ENCODE measurements around the gene U2AF1L4.

Gene U2AF1L4

DNA sequence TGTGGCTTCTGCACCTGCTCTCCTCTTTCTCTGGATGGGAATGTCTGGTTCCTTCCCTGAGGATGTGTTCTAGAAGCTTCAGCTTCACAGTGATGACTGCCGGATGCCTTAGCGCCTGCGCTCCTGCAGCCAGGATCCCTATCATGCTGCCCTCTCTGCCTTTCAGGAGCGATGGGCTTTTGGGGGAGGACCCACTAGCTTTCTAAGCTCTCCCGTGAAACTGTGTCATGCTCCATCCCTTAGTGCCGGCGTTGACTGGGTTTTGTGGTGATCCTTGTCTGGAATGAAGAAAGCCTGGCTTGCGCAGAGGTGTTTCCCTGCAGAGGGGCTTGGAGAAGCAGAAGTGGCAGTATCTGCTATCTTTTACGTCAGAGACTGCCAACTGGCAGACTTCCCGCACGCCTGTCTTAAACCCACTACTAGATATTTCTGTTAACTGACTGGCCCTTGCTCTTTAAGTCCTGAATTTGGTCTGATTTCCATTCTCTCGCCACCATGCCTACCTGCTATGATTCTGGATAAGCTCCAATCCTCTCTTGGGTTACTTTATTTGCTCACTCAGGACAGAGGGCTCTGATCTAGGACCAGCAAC, 31.2 kb downstream of the U2AF1L4 start:
- Histone ChIP-seq H3K4me3 (ENCODE audit: low read depth, low read length) (no peak overlapping the region), H3K27me3 (peaks cover 18% of the 10 kb centered on the region), H3K4me1 (no peaks in the 10 kb centered on the region; the same call in 1 of the 2 replicates), H3K9me3 (no peaks in the 10 kb centered on the region), H3K36me3 (no peaks in the 10 kb centered on the region)
- TF ChIP-seq, protein P1, sequence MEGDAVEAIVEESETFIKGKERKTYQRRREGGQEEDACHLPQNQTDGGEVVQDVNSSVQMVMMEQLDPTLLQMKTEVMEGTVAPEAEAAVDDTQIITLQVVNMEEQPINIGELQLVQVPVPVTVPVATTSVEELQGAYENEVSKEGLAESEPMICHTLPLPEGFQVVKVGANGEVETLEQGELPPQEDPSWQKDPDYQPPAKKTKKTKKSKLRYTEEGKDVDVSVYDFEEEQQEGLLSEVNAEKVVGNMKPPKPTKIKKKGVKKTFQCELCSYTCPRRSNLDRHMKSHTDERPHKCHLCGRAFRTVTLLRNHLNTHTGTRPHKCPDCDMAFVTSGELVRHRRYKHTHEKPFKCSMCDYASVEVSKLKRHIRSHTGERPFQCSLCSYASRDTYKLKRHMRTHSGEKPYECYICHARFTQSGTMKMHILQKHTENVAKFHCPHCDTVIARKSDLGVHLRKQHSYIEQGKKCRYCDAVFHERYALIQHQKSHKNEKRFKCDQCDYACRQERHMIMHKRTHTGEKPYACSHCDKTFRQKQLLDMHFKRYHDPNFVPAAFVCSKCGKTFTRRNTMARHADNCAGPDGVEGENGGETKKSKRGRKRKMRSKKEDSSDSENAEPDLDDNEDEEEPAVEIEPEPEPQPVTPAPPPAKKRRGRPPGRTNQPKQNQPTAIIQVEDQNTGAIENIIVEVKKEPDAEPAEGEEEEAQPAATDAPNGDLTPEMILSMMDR (IDR thresholded peaks at IDR 0.05; ENCODE audit: low read depth, low read length) = no peak
- DNase-seq = no peak

DNA sequence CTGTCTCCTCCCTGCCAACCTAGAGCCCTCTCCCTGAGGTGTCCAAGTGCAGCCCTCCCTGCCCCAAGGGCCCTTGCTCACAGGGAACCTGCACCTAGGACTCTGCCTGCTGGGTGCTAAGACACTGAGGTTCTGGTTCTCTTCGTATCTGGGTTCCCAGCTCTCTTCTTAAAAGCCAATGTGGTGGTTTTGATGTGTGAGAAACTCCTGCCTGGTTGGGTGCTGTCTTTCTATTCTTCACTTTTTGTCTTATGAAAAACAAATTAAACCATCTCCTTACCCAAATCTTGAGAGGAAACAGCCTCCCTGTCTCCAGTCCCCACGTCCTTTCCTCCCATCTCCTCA, 31.7 kb downstream of the U2AF1L4 start:
- no peak overlapping the region for H3K4me3 ChIP-seq (ENCODE audit: low read depth, low read length)
- DNase-seq = no peak
- H3K27me3 ChIP-seq = peaks cover 18% of the 10 kb centered on the region
- H3K36me3 ChIP-seq = no peaks in the 10 kb centered on the region
- TF ChIP-seq, protein P1 (IDR thresholded peaks at IDR 0.05; ENCODE audit: low read depth, low read length) = no peak
- no peaks in the 10 kb centered on the region for H3K9me3 ChIP-seq
- H3K4me1 ChIP-seq = no peaks in the 10 kb centered on the region; the same call in 1 of the 2 replicates

DNA sequence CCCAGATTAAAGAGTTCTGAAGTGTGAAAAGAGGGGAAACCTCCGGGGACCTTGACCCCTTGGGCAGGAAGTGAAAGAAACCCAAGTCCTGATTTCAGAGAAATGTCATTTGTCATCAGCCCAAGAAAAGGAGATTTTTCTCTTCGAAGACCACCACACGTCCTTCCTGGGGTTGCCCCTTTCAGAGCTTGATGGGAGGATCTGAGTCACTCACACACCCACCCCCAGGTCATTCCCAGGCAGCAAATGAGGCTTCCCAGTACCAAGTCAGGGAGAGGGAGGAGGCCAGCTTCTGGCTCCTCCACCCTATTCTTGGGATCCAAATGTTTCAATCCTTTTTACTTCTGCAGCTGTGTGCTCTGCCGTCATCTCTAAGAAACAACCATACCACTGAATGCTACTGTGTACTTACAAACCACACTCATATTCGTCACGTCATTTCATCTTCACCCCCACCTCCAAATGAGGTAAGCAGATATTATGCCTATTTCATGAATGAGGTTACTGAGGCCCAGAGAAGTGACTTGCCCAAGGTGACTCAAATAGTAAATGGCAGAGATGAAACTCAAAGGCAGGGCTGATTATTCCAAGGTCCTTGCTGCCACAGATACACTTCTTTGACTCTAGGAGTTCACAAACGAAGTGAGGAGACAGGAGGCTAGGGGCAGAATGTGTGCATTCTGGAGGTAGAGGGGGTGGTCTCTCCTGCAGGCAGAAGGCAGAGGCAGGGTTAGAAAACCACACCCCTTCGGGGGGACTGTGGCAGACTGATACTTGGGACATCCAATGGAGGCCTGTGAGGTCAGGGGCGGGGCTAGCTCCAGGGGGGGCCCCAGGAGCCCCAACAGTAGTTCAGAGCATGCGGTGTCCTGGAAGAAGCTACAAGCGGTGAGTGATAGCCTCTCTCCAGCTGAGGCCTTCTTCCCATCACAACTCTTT, 32.4 kb downstream of the U2AF1L4 start:
- no peak for DNase-seq
- Histone ChIP-seq H3K4me3 (ENCODE audit: low read depth, low read length) (no peak overlapping the region), H3K27me3 (peaks cover 24% of the 10 kb centered on the region), H3K9me3 (no peaks in the 10 kb centered on the region), H3K36me3 (no peaks in the 10 kb centered on the region), H3K4me1 (no peaks in the 10 kb centered on the region; the same call in 1 of the 2 replicates)
- TF ChIP-seq, protein P1 (IDR thresholded peaks at IDR 0.05; ENCODE audit: low read depth, low read length) = no peak

DNA sequence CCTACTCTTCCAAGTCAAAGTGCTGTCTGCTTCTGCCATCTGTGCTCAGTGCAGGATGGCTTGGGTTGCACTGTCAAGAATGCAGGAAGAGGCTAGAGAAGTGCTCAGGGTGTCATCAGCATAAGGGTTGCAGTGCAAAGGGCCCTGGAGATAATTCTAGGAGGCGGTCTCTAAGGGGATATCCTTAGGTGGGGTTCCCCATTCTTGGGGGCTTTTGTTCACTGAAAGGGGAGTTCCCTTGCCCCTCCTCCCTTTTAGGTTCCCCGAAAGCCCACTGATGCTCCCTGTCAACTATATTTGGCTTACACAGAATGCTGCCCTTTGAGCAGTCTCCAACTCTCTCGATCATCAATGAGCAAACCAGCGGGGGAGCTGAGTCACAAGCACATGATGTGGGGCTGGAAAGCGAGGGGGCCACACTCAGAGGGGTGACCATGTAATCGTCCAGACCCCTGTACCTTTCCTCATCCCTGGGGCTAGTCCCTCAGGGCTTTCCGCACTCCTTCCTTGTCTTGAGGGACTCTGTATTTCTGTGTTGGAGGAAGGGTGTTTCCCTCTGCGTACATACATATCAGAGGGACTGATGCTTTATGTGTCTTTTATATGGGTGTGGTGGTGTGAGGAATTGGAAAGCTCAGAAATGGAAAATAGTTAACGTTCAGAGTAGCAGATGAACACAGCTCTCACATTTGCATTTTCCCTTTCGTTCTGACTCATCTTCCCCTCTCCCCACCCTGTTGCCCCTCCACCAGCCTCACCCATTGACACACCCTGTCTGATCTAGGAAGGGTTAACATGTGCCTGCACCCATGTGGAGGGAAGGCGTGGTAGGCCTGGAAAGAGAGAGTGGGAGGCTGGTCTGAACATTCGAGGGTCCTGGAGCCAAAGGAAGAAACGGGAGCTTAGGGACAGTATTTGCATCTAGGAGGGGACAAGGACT, 34.2 kb downstream of the U2AF1L4 start:
- DNase-seq = no peak
- no peaks in the 10 kb centered on the region for H3K9me3 ChIP-seq
- no peak overlapping the region for H3K4me3 ChIP-seq (ENCODE audit: low read depth, low read length)
- no peaks in the 10 kb centered on the region for H3K36me3 ChIP-seq
- TF ChIP-seq, protein P1 (IDR thresholded peaks at IDR 0.05; ENCODE audit: low read depth, low read length) = no peak
- peaks cover 26% of the 10 kb centered on the region for H3K27me3 ChIP-seq
- no peaks in the 10 kb centered on the region; the same call in 1 of the 2 replicates for H3K4me1 ChIP-seq

DNA sequence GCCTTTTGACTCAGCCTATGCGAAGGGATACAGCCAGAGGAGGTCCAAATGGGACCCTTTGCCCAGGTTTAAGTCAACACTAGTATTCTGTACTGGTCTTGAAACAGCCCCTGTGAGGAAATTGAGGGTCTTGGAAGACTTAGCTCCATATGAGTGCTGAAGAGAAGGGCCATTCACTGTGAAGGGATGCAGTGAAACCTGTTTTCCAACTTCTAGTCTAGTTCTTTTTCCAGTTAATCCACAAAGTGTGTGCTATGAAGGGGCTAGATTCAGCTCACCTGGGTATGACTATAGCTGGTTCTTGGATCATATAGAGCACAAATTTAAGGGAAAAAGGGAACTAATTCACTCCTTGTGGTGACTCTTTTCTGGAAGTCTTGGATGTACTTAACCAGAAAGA, 36.8 kb downstream of the U2AF1L4 start:
- no peaks in the 10 kb centered on the region for H3K36me3 ChIP-seq
- peaks cover 26% of the 10 kb centered on the region for H3K27me3 ChIP-seq
- DNase-seq = no peak
- H3K4me1 ChIP-seq = no peaks in the 10 kb centered on the region
- H3K9me3 ChIP-seq = no peaks in the 10 kb centered on the region
- no peak overlapping the region for H3K4me3 ChIP-seq (ENCODE audit: low read depth, low read length)
- TF ChIP-seq, protein P1 (IDR thresholded peaks at IDR 0.05; ENCODE audit: low read depth, low read length) = no peak
